ENCODE measurements around the gene ATP6V1D.

GRCh38 chr14:67360470-67361206 lies 1.0 kb upstream of the ATP6V1D start:
- no peak for TF ChIP-seq CTCF (IDR thresholded peaks at IDR 0.05)
- TF ChIP-seq SREBF2 (IDR thresholded peaks at IDR 0.05): no peak
- TF ChIP-seq USF2 (IDR thresholded peaks at IDR 0.05): no peak
- TF ChIP-seq MAX (IDR thresholded peaks at IDR 0.05): no peak
- no peak for TF ChIP-seq HMGXB4 (CRISPR knock-in tag; IDR thresholded peaks at IDR 0.05; ENCODE audit: borderline replicate concordance)
- TF ChIP-seq HOXB13 (CRISPR knock-in tag; IDR thresholded peaks at IDR 0.05; ENCODE audit: low read depth): no peak
